ENCODE results near the gene SHISA4.

SHISA4 gene

GRCh38 chr1:201882665-201883132, 6.0 kb upstream of the SHISA4 start:
- DNase-seq = no peak

GRCh38 chr1:201883266-201883665, 5.4 kb upstream of the SHISA4 start:
- no peak for DNase-seq

DNA sequence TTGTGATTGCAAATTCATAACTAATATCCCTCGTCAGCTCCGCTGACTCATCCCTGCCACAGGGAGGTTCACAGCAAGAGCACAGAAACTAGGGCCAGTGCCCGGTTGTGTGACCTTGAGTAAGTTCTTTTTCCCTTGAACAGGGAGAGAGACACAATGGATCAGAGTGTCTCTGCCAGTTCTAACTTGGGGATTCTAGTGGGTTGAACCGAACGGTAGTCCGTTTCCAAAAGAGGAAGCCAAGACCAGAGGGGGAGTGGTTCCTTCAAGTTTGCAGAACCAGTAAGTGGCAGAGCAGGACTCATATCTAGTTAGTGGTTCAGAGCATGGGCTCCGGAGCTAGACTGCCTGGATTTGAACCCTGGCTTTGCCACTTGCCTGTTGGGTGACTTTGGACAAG, 4.9 kb upstream of the SHISA4 start:
- no peak for DNase-seq

DNA sequence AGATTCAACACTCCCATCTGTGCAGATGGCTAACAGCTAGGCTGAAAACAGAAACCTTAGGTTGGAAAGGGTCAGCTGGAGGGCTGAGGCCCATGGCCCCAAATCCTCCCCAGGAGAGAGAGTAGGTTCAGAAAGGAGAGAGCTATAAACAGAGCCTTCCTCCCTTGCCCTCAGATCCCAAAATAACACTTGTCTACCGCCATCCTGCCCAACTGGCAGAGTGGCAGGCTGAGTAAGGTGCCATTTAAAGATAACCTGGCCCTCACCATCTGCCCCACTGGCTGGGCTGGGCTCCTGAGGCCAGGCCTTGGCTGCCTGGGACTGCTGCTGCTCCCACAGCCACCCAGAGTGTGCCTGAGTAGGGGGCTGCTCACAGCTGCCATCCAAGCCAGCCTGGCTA, 4.3 kb upstream of the SHISA4 start:
- no peak for DNase-seq

- no peak for DNase-seq
These were observed 3.1 kb upstream of the SHISA4 start for GRCh38 chr1:201885531-201886075.

GRCh38 chr1:201886103-201886885, 2.4 kb upstream of the SHISA4 start:
- DNase-seq = no peak

DNA sequence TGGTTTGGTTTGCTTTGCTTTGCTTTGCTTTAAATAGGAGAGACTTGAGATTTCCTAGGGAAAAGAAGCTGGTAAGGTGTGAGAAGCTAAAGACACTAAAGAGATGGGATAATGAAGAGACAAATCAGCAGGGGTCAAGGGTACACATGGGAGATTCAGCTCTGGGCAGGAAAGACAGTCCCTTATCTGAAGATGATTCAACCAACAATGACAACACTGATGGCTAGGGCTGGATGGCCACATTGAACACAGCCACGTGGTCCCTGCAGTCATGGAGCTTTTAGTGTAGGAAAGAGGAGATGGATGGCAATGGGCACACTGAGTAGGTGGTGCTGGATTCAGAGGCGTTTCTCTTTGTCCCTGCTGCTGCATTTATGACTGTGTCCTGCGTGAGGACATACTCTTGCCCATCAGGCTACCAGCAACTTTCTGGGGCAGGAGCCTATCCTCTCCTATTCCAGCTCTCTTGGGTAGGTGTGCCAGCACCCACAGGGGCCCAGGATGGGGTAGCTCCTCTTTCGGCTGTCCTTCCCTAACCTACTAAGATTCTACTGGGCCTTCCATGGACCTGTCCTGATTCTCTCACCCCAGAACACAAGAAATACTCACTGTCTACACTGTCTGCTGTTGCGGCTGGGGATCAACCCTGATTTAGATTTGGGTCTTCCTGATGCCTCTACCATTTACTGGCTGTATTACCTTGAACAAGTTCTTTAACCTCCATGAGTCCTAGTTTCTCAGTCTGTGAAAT, 1.4 kb upstream of the SHISA4 start:
- DNase-seq = no peak

DNA sequence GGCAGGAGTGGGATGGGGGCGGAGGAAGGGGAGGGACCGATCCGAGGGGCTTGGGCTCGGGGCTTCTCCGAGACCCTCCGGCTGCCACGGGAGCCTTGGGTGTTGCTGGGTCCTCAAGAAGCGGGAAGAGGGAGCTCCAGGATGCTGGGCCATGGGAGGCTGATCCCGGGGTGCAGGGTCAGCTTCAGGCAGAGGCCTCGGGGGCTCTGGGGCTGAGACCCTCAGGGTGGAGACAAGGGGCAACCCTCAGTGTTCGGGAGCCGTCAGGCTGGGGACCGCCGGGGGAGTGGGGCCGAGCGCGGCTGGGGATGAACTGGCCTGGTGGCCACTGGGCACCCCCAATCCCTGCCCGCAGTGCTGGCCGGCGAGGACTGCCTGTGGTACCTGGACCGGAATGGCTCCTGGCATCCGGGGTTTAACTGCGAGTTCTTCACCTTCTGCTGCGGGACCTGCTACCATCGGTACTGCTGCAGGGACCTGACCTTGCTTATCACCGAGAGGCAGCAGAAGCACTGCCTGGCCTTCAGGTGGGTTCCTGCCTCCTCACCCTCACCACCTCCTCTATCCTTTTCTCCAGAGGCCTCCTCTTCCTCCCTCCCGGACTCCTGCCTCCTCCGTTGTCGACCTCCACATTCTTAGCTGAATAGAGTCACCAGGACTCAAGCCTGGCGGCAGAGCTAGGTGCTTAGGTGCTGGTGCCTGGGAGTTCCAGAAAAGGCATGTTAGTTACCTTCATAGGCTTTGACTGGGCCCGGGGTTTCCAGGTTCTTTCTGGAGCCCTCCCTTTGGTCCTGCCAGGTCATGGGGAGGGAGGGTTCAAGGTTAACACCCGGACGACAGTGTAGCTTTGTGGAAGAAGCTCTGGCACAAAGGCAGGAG, 631 bp downstream of the SHISA4 start:
- no peak for DNase-seq

DNA sequence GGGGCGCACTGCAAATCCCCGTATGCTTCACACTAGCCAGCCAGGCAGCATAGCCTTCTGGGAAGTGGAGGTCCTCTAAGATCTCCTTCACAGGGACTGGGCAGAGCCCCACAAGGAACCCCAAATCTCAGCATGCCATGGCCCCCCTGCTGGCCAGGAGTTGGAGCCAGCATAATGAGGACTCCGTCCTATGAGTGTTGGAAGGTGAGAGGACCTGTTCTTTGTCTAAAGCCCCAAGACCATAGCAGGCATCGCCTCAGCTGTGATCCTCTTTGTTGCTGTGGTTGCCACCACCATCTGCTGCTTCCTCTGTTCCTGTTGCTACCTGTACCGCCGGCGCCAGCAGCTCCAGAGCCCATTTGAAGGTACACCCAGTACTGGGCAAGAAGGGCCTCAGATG, 1.5 kb downstream of the SHISA4 start:
- DNase-seq = no peak

DNA sequence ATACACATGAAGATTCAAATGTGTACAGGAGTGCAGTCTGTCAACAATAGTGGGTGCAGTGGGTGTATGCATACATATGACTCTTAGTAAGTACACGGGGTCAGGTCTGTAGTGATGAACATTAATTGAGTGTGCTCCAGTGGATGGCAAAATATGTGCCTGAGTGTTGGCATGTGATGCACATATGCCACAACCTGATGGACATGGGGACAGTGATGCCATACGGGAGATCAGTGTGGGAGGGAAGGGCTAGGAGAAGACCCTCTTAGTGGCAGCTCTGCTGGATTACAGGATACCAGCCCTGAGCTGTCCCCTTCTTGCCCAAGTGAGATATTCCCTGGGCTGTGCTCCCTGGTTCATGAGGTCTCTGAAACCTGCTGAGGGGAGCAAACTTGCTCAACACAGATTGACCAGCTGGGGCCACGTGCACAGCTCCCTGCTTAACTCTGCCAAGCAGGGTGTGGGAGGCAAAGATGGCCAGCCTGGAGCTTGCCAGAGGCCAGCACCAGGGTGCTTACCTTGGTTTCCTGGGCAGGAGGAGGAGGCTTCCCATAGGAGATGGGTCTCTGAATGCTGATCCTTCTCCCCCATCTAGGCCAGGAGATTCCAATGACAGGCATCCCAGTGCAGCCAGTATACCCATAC, 2.2 kb downstream of the SHISA4 start:
- no peak for DNase-seq

DNA sequence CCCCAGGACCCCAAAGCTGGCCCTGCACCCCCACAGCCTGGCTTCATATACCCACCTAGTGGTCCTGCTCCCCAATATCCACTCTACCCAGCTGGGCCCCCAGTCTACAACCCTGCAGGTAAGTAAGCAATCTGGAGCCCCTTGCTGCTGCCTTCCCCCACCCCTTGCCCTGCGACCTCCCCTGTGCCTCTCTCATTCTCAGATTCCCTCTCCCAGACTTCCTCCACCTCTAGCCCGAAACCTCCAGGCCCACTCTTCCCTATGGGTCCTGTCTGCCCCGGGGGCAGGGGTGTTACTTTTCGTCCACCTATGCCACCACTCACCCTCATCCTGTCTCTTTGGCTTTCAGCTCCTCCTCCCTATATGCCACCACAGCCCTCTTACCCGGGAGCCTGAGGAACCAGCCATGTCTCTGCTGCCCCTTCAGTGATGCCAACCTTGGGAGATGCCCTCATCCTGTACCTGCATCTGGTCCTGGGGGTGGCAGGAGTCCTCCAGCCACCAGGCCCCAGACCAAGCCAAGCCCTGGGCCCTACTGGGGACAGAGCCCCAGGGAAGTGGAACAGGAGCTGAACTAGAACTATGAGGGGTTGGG, 2.9 kb downstream of the SHISA4 start:
- DNase-seq = no peak

DNA sequence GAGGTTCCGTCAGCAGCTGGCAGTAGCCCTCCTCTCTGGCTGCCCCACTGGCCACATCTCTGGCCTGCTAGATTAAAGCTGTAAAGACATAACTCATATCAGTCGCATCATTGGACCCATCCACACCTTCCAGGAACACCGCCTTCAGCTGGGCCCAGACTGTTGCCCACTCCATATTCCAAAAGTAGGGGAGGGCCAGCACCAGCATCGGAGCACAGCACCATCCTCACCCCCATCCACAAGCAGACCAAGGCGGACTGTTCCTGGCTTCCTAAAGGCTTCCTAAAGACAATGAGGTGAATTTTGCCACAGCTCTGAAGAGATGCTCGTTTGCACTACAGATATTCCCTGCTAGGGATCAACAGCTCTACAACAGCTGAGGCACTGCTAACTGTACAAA, 3.5 kb downstream of the SHISA4 start:
- no peak for DNase-seq

DNA sequence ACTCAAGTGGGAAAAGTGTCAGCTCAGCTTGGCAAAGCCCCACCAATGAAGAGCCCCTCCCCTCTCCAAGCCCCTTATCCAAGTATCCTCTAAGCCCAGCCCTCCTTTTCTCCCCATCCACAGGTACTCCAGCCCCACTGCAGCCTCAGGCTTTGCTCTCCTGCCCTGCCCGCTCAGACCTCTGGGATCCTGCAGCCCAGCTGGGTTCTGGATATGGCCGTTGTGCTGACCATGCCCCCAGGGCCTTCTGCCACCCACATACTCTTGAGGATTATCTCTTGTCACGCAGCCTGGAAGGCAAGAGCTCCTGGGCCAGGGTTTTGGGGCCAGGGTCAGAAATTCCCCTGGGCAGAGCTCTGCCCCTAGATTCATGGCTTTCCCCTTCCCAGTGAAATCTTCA, 4.7 kb downstream of the SHISA4 start:
- DNase-seq = no peak

DNA sequence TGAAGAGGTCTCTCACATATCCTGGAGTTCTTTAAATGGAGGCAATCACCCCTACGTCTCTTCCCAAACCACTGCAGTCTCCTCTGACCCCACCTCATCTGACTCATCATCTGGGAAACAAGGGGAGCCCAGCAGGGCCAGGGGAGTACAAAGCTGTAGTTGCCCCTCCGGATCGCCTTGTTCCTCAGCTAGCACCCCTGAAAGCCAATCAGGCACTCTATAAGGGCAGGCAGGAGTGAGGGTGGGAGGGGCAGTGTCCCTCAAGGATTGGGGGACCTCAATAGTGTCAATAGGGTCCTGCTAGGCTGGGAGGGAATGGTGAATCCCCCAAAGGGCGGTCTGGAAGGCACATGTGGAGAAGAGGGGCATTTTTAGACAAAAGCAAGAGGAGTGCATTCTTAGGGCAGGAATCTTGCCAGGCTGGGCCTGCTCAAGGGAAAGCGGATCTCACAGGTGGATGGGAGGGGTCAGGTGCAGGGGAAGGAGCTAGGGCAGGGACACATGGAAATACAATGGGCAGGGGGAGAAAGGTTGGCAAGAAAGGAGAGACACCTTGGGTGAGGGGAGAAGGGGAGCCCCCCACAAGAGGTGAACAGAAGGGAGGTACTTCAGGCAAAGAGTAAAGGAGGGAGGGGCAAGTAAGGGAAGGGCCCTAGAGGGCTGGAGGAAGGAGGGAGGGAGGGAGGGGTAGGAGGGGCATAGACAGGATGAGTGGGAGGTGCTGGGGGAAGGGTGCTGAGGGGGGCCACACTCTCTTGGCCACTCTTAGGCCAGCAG, 5.8 kb downstream of the SHISA4 start:
- DNase-seq = no peak

- no peak for DNase-seq
These were observed 6.5 kb downstream of the SHISA4 start for GRCh38 chr1:201895120-201895665.

DNA sequence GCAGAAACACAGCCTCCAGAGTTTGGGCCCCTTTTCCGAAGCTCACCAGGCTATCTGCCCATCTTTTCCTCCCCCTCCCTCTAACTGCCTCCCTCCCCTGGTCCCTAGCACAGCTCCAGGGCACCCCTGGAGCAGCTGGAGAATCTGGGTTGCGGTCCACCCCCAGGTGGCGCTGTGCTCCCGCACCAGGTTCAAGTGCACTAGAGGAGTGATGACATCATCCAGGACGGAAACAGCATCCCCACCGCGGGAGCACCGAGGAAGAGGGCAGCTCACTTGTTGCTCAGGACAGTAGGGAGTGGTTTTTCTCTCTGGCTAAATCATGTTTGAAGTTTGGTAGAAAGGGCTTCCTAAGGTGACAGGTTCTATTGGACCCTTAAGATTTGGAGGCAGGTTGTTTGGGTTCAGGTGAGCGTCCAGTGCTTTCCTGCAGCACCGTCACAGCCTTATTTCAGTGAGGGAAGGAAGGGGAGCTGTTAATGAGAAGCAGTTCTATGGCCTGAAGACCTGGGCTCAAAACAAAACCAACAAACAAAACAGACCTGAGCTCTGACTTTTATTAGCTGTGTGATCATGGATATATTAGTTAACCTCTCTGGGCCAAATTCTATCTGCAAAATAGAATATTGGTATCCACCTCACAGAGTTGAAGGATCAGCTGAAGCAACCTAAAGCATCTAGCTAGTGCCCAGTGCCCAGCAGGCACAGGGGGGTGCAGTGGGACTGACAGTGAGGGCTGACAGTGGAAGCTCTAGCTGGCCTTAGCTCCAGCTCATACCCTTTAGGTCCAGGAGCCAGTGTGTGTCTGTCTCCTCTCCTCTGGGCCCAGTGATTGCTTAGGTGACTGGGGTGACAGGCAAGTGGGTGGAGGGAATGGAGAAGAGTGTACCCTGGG, 7.5 kb downstream of the SHISA4 start:
- peak; percentile 63 for DNase-seq

DNA sequence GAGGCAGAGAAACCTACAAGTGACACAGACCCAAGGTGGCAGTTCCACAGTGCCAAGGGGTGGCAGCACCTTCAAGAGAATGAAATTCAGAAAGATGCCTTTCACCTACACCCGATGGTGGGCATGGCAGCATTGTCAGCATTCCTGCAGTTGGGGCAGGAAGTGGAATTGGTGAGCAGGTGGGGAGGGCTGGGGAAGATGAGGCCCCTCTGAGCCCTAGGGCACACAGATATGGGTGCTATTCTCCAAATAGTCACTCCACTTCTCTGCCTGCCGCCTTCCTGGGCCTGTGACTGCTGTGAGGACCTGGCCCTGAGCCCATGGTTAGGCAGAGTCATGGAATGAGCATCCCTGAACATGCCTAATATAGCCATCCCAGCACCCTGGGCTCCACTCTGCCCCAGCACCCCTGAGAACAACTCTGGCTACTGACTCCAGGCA, 8.3 kb downstream of the SHISA4 start:
- no peak for DNase-seq

GRCh38 chr1:201898240-201898894, 9.7 kb downstream of the SHISA4 start:
- no peak for DNase-seq

GRCh38 chr1:201898992-201899391, 10.3 kb downstream of the SHISA4 start:
- DNase-seq = no peak

Data from activated T-cell treated with anti-CD3 and anti-CD28 coated beads for 4 hours (primary cell).